Vein endothelial cell (primary cell): ENCODE results near the gene GRIP2. TPM values are rescaled to one million over a fixed set of nuclear protein-coding genes. Genes with fewer than 3 reads are reported as not detected.

Experiments used
- small RNA-seq: library from RNA; depleted of rRNA; stranded (forward); fragments of <200 nt; gene quantifications from one replicate; pipeline ENCODE3, GENCODE V24; 2012
- total RNA-seq: library from RNA; depleted of rRNA; stranded (reverse); fragments of >200 nt; gene quantifications from 2 replicates; pipeline ENCODE4 v1.2.3, GENCODE V29; 2012

The GRIP2 gene
- not detected in 2 replicates for total RNA-seq

GRCh38 chr3:14539742-14540491 lies at the start of gene GRIP2:
GRIP2 (minus strand) TSS chr3:14540342; CDS start chr3:14540308, 34 bp downstream.

Small RNAs within 50 kb of the gene (small RNA-seq; reads per million reads assigned to genes)
- not detected for gene RNU6-905P

Other genes starting within 250 kb of the GRIP2 start
- gene SLC6A6, start 137.7 kb downstream of the GRIP2 start, total RNA-seq, result 26.1 TPM in 2 replicates
- gene CCDC174, start 111.4 kb upstream of the GRIP2 start, total RNA-seq, result 10.8 and 11.4 TPM in 2 replicates
- gene C3orf20, start 134.8 kb upstream of the GRIP2 start, total RNA-seq, result not detected in 2 replicates